T-helper 1 cell (primary cell): ENCODE measurements around the gene ROGDI.
A peak's percentile ranks its signal among the peaks of the same experiment; 100 is the strongest.
"Not testable (repeated sequence)": the region's sequence is repeated elsewhere in the genome, so short reads cannot be mapped to it uniquely, and the experiment has no call there.

Experiments
- DNase-seq, 5 donors: peaks; one replicate each; pipeline ENCODE4 v3.0.0-alpha.2; 2012 to 2020

The ROGDI gene

GRCh38 chr16:4790261-4790660, 12.2 kb downstream of the ROGDI start:
- DNase-seq, result no peak

GRCh38 chr16:4788910-4789309, 13.5 kb downstream of the ROGDI start:
- DNase-seq, result no peak

- DNase-seq, result no peak
These were observed 13.9 kb downstream of the ROGDI start for GRCh38 chr16:4788489-4788889.

GRCh38 chr16:4787627-4788482, 14.6 kb downstream of the ROGDI start, which contains the start of gene SEPTIN12:
Gene SEPTIN12 (minus strand): TSS chr16:4788345. CDS start chr16:4787645, 700 bp downstream.
- DNase-seq, result no peak

- DNase-seq, result no peak
These were observed 15.4 kb downstream of the ROGDI start for GRCh38 chr16:4787068-4787467.

- no peak for DNase-seq
These were observed 16.5 kb downstream of the ROGDI start for GRCh38 chr16:4785758-4786433.

GRCh38 chr16:4784444-4784987, 17.9 kb downstream of the ROGDI start:
- DNase-seq, result not testable (repeated sequence)

GRCh38 chr16:4783951-4784336, 18.5 kb downstream of the ROGDI start:
- no peak for DNase-seq

GRCh38 chr16:4783251-4783950, 19.0 kb downstream of the ROGDI start:
- DNase-seq, result no peak

GRCh38 chr16:4780235-4780634, 22.2 kb downstream of the ROGDI start:
- DNase-seq, result no peak

GRCh38 chr16:4778050-4778392, 24.4 kb downstream of the ROGDI start:
- DNase-seq, result no peak

- DNase-seq, result no peak
These were observed 24.9 kb downstream of the ROGDI start for GRCh38 chr16:4777339-4778049.

GRCh38 chr16:4776141-4776705, 26.2 kb downstream of the ROGDI start:
- DNase-seq, result no peak

- no peak for DNase-seq
These were observed 27.4 kb downstream of the ROGDI start for GRCh38 chr16:4775005-4775404.

- DNase-seq, result no peak
These were observed 30.1 kb downstream of the ROGDI start for GRCh38 chr16:4772351-4772750.

GRCh38 chr16:4771646-4772045, 30.8 kb downstream of the ROGDI start:
- no peak for DNase-seq

- no peak for DNase-seq
These were observed 33.2 kb downstream of the ROGDI start for GRCh38 chr16:4769306-4769638.

- peak; percentile 65 to 88 (median 73) for DNase-seq
These were observed 33.7 kb downstream of the ROGDI start for GRCh38 chr16:4768549-4769305.

- no peak for DNase-seq
These were observed 34.4 kb downstream of the ROGDI start for GRCh38 chr16:4767872-4768548.

GRCh38 chr16:4766875-4767628, 35.4 kb downstream of the ROGDI start, which contains the start of gene ZNF500:
Gene ZNF500 (minus strand): TSS chr16:4767162. CDS start chr16:4765978, 1,184 bp downstream.
- DNase-seq, result peak; percentile 82 to 94 (median 90)
